ENCODE measurements around the gene MRPS6.

The MRPS6 gene

GRCh38 chr21:34179204-34179935, 106.0 kb downstream of the MRPS6 start:
- no peak for TF ChIP-seq GATA3 (IDR thresholded peaks at IDR 0.05; ENCODE audit: low read depth, low read length)
- TF ChIP-seq GATA2 (IDR thresholded peaks at IDR 0.05; ENCODE audit: low read depth, low read length): no peak

- no peak for TF ChIP-seq GATA3 (IDR thresholded peaks at IDR 0.05; ENCODE audit: low read depth, low read length)
- TF ChIP-seq GATA2 (IDR thresholded peaks at IDR 0.05; ENCODE audit: low read depth, low read length): no peak
These were observed 107.0 kb downstream of the MRPS6 start for GRCh38 chr21:34180407-34180806.

- TF ChIP-seq GATA3 (IDR thresholded peaks at IDR 0.05; ENCODE audit: low read depth, low read length) (no peak), GATA2 (IDR thresholded peaks at IDR 0.05; ENCODE audit: low read depth, low read length) (no peak)
These were observed 107.5 kb downstream of the MRPS6 start for GRCh38 chr21:34180826-34181359.

GRCh38 chr21:34181431-34182039, 108.2 kb downstream of the MRPS6 start:
- no peak for TF ChIP-seq GATA3 (IDR thresholded peaks at IDR 0.05; ENCODE audit: low read depth, low read length)
- TF ChIP-seq GATA2 (IDR thresholded peaks at IDR 0.05; ENCODE audit: low read depth, low read length): no peak

GRCh38 chr21:34182436-34182835, 109.1 kb downstream of the MRPS6 start:
- no peak for TF ChIP-seq GATA2 (IDR thresholded peaks at IDR 0.05; ENCODE audit: low read depth, low read length)
- no peak for TF ChIP-seq GATA3 (IDR thresholded peaks at IDR 0.05; ENCODE audit: low read depth, low read length)

- TF ChIP-seq GATA2 (IDR thresholded peaks at IDR 0.05; ENCODE audit: low read depth, low read length) (no peak), GATA3 (IDR thresholded peaks at IDR 0.05; ENCODE audit: low read depth, low read length) (no peak)
These were observed 110.1 kb downstream of the MRPS6 start for GRCh38 chr21:34183331-34183928.

- TF ChIP-seq GATA3 (IDR thresholded peaks at IDR 0.05; ENCODE audit: low read depth, low read length): no peak
- TF ChIP-seq GATA2 (IDR thresholded peaks at IDR 0.05; ENCODE audit: low read depth, low read length): no peak
These were observed 110.9 kb downstream of the MRPS6 start for GRCh38 chr21:34184232-34184631.

GRCh38 chr21:34185026-34185750, 111.8 kb downstream of the MRPS6 start:
- no peak for TF ChIP-seq GATA2 (IDR thresholded peaks at IDR 0.05; ENCODE audit: low read depth, low read length)

GRCh38 chr21:34186109-34186719, 112.8 kb downstream of the MRPS6 start:
- TF ChIP-seq GATA3 (IDR thresholded peaks at IDR 0.05; ENCODE audit: low read depth, low read length): no peak
- TF ChIP-seq GATA2 (IDR thresholded peaks at IDR 0.05; ENCODE audit: low read depth, low read length): no peak

- no peak for TF ChIP-seq GATA3 (IDR thresholded peaks at IDR 0.05; ENCODE audit: low read depth, low read length)
These were observed 114.6 kb downstream of the MRPS6 start for GRCh38 chr21:34187935-34188334.

- no peak for TF ChIP-seq GATA2 (IDR thresholded peaks at IDR 0.05; ENCODE audit: low read depth, low read length)
- TF ChIP-seq GATA3 (IDR thresholded peaks at IDR 0.05; ENCODE audit: low read depth, low read length): no peak
These were observed 116.1 kb downstream of the MRPS6 start for GRCh38 chr21:34189506-34189905.

GRCh38 chr21:34190576-34191321, 117.4 kb downstream of the MRPS6 start:
- TF ChIP-seq GATA3 (IDR thresholded peaks at IDR 0.05; ENCODE audit: low read depth, low read length) (no peak), GATA2 (IDR thresholded peaks at IDR 0.05; ENCODE audit: low read depth, low read length) (no peak)

GRCh38 chr21:34191876-34192275, 118.5 kb downstream of the MRPS6 start:
- TF ChIP-seq GATA2 (IDR thresholded peaks at IDR 0.05; ENCODE audit: low read depth, low read length) (no peak), GATA3 (IDR thresholded peaks at IDR 0.05; ENCODE audit: low read depth, low read length) (no peak)

Data from SH-SY5Y (cell line).